Neural cell (in vitro differentiated cells): ENCODE data around the gene SUMO3. TPM values are rescaled to one million over a fixed set of nuclear protein-coding genes. Genes with fewer than 3 reads are reported as not detected.

ENCODE experiments used
- H2AFZ ChIP-seq: fragments of 200-600, 300-800 bp; sonication (generic), shearing (Covaris generic); 2 replicates; pipeline ENCODE4 v1.6.0; 2014; ENCODE audit warnings: low read depth, mild to moderate bottlenecking, antibody characterized with exemption, low read length, moderate library complexity
- H3F3A ChIP-seq: fragments of 200-600 bp; shearing (Covaris generic); 2 replicates; pipeline ENCODE4 v1.6.1; 2016; ENCODE audit warnings: mild to moderate bottlenecking, moderate library complexity, mixed read lengths, antibody characterized with exemption, low read length; ENCODE audit not compliant: insufficient read depth, poor library complexity, severe bottlenecking
- H3K27ac ChIP-seq: fragments of 200-600, 300-800 bp; sonication (generic), shearing (Covaris generic); 2 replicates; pipeline ENCODE4 v1.5.1; 2014; ENCODE audit warnings: mild to moderate bottlenecking, low read length, moderate library complexity
- H3K27me3 ChIP-seq: fragments of 300-800, 200-600 bp; sonication (generic), shearing (Covaris generic); 2 replicates; pipeline ENCODE4 v1.6.0; 2014; ENCODE audit warnings: mild to moderate bottlenecking, low read depth, low read length, moderate library complexity; ENCODE audit not compliant: insufficient read depth
- H3K36me3 ChIP-seq: fragments of 300-800, 200-600 bp; sonication (generic), shearing (Covaris generic); 2 replicates; pipeline ENCODE4 v1.5.1; 2014; ENCODE audit warnings: mild to moderate bottlenecking, antibody characterized with exemption, low read length, moderate library complexity; ENCODE audit not compliant: insufficient read depth
- H3K4me2 ChIP-seq: fragments of 300-800, 200-600 bp; sonication (generic), shearing (Covaris generic); 2 replicates; pipeline ENCODE4 v1.6.0; 2014; ENCODE audit warnings: mild to moderate bottlenecking, low read length
- H3K4me3 ChIP-seq: fragments of 300-800, 200-600 bp; sonication (generic), shearing (Covaris generic); 2 replicates; pipeline ENCODE4 v1.5.1; 2014; ENCODE audit warnings: mild to moderate bottlenecking, low read length, moderate library complexity
- H3K79me2 ChIP-seq: fragments of 200-600 bp; shearing (Covaris generic); replicated peaks from 2 replicates; pipeline ENCODE4 v1.6.0; 2014; ENCODE audit warnings: mild to moderate bottlenecking, low read length, moderate library complexity; ENCODE audit not compliant: insufficient read depth
- H3K9ac ChIP-seq: fragments of 300-800, 200-600 bp; sonication (generic), shearing (Covaris generic); 2 replicates; pipeline ENCODE4 v1.6.1; 2016; ENCODE audit warnings: mild to moderate bottlenecking, low read length, mixed read lengths
- H3K9me2 ChIP-seq: fragments of 200-600 bp; shearing (Covaris generic); 2 replicates; pipeline ENCODE4 v1.6.1; 2016; ENCODE audit warnings: mild to moderate bottlenecking, low read length, mixed read lengths; ENCODE audit not compliant: insufficient read depth
- H3K9me3 ChIP-seq: fragments of 200-600, 300-800 bp; sonication (generic), shearing (Covaris generic); 2 replicates; pipeline ENCODE4 v1.6.1; 2016; ENCODE audit warnings: mild to moderate bottlenecking, mixed run types, low read length, moderate library complexity, mixed read lengths
- H4K20me1 ChIP-seq: fragments of 200-600 bp; shearing (Covaris generic); 2 replicates; pipeline ENCODE4 v1.6.1; 2016; ENCODE audit warnings: mild to moderate bottlenecking, mixed run types; ENCODE audit not compliant: insufficient read depth
- CTCF ChIP-seq: fragments of 450-650 bp; IDR thresholded peaks from 2 replicates; pipeline ENCODE4 v1.5.1; 2014; ENCODE audit warnings: antibody characterized with exemption, mild to moderate bottlenecking, moderate library complexity; ENCODE audit not compliant: poor library complexity, severe bottlenecking
- EP300 ChIP-seq: fragments of 450-650 bp; conservative IDR thresholded peaks from 2 replicates; pipeline ENCODE4 v1.6.1; 2014; ENCODE audit warnings: antibody characterized with exemption, mild to moderate bottlenecking, moderate library complexity; ENCODE audit not compliant: poor library complexity, severe bottlenecking
- EZH2 ChIP-seq: fragments of 200-600, 300-800 bp; shearing (Covaris generic), sonication (generic); IDR thresholded peaks from 2 replicates; pipeline ENCODE4 v1.6.1; 2014; ENCODE audit warnings: antibody characterized with exemption, low read length, borderline replicate concordance, mild to moderate bottlenecking; ENCODE audit not compliant: insufficient read depth, poor library complexity, severe bottlenecking
- MXI1 ChIP-seq: fragments of 450-650 bp; conservative IDR thresholded peaks from 2 replicates; pipeline ENCODE4 v1.6.1; 2014; ENCODE audit warnings: antibody characterized with exemption, mild to moderate bottlenecking; ENCODE audit not compliant: poor library complexity, severe bottlenecking
- POLR2AphosphoS5 ChIP-seq: IDR thresholded peaks from 2 replicates; pipeline ENCODE4 v1.6.1; 2012
- RAD21 ChIP-seq: fragments of 450-650 bp; conservative IDR thresholded peaks from 2 replicates; pipeline ENCODE4 v1.6.1; 2014; ENCODE audit warnings: antibody characterized with exemption, mild to moderate bottlenecking, moderate library complexity
- REST ChIP-seq: IDR thresholded peaks from 2 replicates; pipeline ENCODE4 v1.6.1; 2012; ENCODE audit warnings: borderline replicate concordance
- SMC3 ChIP-seq: fragments of 450-650 bp; conservative IDR thresholded peaks from 2 replicates; pipeline ENCODE4 v1.6.1; 2014; ENCODE audit warnings: antibody characterized with exemption, mild to moderate bottlenecking, moderate library complexity; ENCODE audit not compliant: poor library complexity
- TAF1 ChIP-seq: IDR thresholded peaks from 2 replicates; pipeline ENCODE4 v1.6.1; 2012; ENCODE audit warnings: low read depth
- polyA plus RNA-seq: library from polyadenylated mRNA; depleted of rRNA; stranded (reverse); fragments of >200 nt; gene quantifications from 2 replicates; pipeline ENCODE4 v1.2.3, GENCODE V29; 2014

SUMO3 gene
- polyA plus RNA-seq, 1 donor from 2014 or later: 113 TPM

GRCh38 chr21:44815852-44816628 lies 1.8 kb downstream of the SUMO3 start:
- Histone ChIP-seq H3F3A (no peaks in the 10 kb centered on the region), H3K4me3 (no peak overlapping the region), H4K20me1 (no peaks in the 10 kb centered on the region), H3K27ac (no peak overlapping the region), H3K4me2 (no peak overlapping the region), H3K27me3 (no peaks in the 10 kb centered on the region), H3K9me3 (peaks cover 8% of the 10 kb centered on the region), H3K9ac (no peak overlapping the region), H3K9me2 (no peaks in the 10 kb centered on the region), H2AFZ (no peak overlapping the region), H3K36me3 (no peaks in the 10 kb centered on the region), H3K79me2 (no peaks in the 10 kb centered on the region)
- TF ChIP-seq TAF1: no peak

- no peaks in the 10 kb centered on the region for H3K9me2 ChIP-seq
- H3K27me3 ChIP-seq: no peaks in the 10 kb centered on the region
- TF ChIP-seq EZH2 (no peak), RAD21 (no peak), REST (no peak), CTCF (no peak), SMC3 (no peak), MXI1 (no peak), POLR2AphosphoS5 (no peak), TAF1 (no peak), EP300 (no peak)
- H3K4me2 ChIP-seq: no peak overlapping the region
- no peaks in the 10 kb centered on the region for H4K20me1 ChIP-seq
- H3K9me3 ChIP-seq: peaks cover 8% of the 10 kb centered on the region
- H3K9ac ChIP-seq: no peak overlapping the region
- H3K4me3 ChIP-seq: no peak overlapping the region
- no peak overlapping the region for H3K27ac ChIP-seq
- no peaks in the 10 kb centered on the region for H3F3A ChIP-seq
- no peaks in the 10 kb centered on the region for H3K79me2 ChIP-seq
- no peak overlapping the region for H2AFZ ChIP-seq
- no peaks in the 10 kb centered on the region for H3K36me3 ChIP-seq
Observed at GRCh38 chr21:44815225-44815624, 2.6 kb downstream of the SUMO3 start.
